ENCODE data around the gene FLRT2.
A peak's percentile ranks its signal among the peaks of the same experiment; 100 is the strongest.

Gene FLRT2, protein sequence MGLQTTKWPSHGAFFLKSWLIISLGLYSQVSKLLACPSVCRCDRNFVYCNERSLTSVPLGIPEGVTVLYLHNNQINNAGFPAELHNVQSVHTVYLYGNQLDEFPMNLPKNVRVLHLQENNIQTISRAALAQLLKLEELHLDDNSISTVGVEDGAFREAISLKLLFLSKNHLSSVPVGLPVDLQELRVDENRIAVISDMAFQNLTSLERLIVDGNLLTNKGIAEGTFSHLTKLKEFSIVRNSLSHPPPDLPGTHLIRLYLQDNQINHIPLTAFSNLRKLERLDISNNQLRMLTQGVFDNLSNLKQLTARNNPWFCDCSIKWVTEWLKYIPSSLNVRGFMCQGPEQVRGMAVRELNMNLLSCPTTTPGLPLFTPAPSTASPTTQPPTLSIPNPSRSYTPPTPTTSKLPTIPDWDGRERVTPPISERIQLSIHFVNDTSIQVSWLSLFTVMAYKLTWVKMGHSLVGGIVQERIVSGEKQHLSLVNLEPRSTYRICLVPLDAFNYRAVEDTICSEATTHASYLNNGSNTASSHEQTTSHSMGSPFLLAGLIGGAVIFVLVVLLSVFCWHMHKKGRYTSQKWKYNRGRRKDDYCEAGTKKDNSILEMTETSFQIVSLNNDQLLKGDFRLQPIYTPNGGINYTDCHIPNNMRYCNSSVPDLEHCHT

DNA sequence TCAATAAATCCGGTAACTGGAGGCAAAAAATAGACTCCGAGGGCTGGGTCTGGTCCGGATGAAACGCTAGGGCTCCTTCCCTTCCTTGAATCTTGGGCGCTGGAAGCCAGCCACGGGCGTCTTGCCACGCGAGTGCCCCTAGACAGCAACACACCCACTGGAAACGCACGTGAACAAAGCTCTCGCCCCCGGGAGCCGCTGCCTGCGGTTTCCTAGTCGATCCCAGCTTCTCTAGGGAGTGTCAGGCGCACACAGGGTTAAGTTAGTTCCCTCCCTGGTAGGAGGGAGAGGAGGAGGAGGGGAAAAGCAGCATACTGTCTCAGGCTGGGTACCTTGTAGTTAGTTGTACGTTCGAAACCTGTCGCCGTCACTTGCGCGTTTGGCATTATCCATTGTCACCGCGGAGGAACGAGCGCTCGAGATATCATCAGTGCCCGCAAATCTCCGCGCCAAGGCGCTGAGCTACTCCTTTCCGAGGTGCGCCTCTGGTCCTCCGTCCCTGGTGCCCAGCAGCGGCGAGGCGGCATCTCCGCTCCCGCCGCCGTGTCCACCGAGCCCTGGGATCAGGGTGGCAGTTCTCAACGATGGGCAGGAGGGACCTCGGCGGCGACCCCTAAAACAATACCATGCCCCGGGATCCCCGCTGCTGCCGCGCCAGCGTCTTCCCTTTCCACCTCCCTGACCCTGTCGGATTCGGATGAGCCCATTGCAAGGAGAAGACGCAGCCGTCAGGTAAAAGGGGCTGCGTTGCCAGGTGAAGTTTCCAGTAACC lies at the start of gene FLRT2:
Gene FLRT2, plus strand, starts transcription at position 342 of the 772 bp plus-strand sequence. CDS start 91,371 bp downstream, outside the sequence.
- peak; percentile 55 for DNase-seq (ENCODE audit: low spot score)

DNA sequence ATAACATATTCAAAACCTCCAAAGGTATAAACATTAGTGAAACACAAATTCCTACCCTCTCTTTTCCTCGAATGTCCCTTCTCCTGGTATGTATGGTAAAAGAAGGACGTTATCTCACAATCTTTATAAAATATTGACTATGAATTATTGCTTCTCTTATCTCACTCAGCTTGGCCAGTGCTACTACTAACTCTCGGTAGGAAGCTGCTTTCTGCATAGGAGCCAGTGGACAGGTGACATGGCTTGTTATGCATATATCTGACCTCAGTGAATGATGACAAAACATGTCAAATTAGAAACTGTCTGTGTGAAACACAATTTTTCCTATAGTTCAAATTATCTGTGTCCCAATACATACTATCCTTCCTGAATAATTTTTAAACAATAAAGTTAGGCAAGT lies 48.5 kb upstream of the FLRT2 start:
- no peak for DNase-seq (ENCODE audit: low spot score)

DNA sequence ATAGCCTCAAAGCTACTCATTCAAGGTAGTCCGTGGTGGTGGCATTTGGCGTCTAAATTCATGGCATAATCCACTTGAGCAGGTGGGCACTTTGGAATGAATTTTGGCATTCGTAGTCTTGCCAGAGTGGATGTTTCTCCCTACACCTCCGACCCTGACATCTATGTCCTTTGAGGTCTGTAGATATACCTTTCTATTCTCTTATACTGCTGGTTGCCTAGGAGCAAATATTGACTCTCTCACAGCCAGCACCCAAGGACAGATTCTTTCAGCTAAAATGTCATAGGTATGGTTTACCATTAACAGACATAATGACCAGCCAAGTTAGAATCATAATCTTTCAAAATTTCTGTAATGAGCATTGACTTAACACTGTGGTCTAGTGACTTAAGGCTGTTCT lies 47.4 kb upstream of the FLRT2 start:
- no peak for DNase-seq (ENCODE audit: low spot score)

DNA sequence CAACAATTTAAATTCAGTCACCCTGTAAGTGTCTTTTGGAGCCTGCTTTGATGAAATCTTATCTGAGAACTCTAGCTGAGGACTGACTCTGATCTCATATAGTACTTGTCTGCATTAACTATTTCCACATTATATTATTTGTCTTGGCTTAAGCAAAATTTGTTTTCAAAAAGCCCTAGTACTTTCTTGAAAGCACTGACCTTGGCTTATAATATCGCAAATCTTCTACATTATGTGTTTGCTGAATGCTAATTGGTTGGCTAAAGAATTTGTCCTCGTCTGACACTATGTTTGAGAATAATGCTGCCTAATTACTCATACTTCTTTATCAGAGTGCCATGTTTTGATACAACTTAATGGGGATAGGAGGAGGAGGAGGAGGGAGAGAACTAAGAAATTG lies 46.9 kb upstream of the FLRT2 start:
- DNase-seq (ENCODE audit: low spot score) = no peak

DNA sequence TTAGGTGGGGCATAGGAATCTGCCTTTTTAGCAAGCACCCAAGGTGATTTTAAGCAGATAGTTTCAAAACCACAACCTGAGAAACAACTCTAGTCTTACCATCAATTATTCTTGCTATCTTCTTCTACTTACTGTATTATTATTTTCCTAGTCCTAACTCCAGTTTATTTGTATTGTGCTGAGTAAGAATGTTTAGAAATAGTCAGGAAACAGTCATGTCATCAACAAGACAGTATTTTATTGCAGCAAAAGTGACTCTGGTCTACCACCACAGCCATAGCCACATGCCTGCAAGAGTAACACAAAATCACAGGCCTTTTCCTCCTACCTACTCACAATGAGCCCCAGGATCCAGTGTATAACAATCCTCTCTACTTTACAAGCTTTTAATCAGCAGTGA lies 46.3 kb upstream of the FLRT2 start:
- no peak for DNase-seq (ENCODE audit: low spot score)

DNA sequence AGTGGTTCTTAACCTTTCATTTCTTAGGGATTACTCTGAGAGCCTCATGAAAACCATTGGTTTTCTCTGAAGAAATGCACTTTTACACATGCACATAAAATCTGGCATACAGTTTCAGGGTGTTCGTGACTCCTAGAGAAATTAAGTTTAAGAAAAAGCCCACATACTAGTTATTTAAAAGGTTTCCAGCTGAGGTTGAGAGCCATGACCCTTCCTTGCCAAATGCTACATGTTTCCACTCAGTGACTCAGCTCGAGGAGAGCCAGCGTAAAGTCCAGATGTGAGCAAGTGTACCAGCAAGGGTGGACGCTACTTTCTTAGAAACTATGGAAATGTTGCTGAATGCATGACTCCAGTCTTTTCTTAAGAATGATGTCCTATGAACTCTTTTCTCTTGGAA lies 42.7 kb upstream of the FLRT2 start:
- DNase-seq (ENCODE audit: low spot score) = no peak

DNA sequence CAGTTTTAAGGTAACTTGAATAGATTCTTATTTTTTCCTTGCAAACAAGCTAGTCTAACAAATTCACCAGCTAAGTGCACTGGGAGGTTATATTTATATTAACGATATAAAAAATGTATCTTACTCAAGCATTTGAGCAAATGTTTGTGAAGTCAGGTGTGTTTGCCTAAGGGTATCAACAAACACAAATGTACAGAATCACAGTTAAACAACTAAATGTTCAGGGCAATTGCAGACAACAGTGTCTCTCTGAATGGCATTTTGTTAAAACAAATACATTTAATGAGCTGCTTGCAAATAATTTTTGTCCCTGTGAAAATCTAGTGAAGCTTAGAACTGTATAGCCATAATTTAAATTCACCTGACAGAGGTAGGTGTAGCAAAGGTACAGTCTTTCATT lies 28.2 kb upstream of the FLRT2 start:
- DNase-seq (ENCODE audit: low spot score) = no peak

DNA sequence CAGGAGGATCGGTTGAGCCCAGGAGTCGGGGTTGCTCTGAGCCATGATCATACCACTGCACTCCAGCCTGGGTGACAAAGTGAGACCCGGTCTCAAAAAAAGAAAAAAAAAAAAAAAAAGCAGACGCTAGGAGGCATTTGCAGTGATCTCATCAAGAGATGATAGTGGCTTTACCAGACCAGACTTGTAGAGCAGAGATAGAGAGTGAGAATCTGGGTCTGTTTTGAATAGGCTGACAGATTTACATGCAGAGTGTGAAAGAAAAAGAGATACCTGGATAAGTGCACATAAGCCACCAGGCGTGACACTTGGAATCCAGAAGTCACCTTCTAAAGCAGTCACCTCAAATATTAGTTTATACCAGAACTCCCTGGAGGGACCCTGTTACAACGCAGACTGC lies 21.1 kb upstream of the FLRT2 start:
- no peak for DNase-seq (ENCODE audit: low spot score)

DNA sequence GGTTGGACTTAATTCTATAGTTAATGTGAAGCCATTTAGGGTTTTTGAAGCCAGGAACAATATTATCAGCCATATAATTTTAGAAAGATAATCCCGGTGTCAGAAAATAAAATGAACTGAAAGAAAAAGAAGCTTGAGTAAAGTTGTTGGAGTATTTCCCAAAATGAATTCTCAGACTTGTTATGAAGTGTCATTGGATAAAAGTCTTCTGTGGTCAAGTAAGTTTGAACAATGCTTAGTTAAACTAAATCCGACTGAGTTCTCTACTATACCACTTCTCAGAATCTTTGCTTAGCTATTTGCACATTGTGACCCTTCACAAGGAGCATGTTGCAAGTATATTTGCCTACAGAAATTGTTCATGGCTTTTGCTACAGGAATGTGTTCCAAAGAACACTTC lies 17.5 kb upstream of the FLRT2 start:
- DNase-seq (ENCODE audit: low spot score) = no peak

DNA sequence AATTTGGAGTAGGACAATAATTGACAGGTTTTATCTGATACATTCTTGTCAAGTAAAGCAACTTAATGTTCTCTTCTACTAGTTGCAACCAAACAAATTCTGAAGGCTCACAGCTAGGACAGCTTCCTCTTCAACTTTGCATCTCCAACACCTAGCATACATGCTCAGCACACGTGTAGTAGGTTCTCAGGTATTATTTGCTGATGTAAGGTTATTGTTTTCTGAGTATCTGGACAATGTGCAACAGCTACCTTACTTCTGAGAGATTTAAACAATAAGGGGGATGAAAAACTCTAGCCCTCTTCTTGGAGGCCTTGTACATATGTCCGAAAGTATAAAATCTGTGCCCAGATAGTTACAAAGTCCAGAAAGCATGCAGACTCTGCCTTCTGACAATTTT lies 15.5 kb upstream of the FLRT2 start:
- no peak for DNase-seq (ENCODE audit: low spot score)

DNA sequence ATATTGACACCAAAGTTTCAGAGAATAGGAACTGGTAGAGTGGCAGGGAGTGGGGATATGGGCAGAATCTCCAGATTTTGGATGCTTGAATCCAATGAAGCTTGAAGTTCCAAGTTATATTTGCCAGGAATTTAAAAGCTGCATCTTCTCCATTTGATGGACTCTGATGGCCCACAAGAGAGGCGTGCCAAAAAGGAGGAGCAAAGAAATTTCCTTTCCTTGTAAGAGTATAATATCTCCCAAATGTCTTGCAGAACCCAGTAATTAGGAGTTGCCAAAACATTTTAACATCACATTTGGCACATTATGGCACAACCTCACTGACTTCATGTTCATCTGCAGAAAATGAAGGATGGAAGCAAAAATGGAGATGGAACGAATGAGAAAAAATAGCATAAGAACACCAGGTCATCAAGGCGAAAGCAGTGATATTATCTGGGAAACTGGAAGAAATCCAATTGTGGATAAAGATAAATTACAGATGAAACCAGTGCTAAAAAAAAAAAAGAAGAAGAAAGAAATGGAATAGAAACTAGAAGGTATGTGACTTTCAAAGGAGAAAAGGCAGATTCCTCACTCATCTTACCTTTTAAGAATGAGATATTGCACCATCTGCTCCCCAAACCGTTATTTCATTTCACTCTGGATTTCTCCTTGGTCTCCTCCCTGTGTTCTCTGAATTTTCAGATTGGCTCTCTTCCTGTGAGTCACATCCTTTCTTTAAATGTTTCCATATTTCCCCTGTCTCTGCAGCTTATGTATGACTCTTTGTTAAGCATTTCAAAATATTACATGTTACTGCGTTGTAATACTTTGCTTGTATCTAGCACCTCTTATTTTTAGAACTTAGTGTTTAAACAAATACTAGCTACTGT lies 13.5 kb upstream of the FLRT2 start:
- DNase-seq (ENCODE audit: low spot score) = no peak

DNA sequence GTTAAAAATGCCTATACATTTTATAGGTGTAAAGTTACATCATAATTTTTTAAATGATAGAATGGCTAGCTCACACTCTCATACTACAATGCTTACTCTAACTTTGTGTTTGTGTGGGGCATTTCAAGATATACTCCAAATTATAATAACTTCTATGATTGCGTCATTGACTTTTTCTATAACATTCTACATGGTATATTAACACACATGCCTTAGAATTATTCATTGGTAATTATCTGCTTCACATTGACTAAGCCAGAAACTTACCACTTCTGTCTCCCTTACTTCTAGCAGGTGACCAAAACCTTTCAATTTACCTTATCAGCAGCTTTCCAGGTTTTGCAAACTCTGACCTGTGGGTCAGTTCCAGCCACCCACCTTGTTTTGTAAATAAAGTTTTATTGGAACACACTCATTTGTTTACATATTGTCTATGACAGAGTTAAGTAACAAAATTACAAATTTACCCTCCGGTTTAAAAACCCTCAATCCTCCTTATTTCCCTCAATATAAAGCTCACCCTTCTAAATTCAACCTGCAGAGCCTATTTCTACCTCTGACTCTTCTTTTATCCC lies 12.7 kb upstream of the FLRT2 start:
- no peak for DNase-seq (ENCODE audit: low spot score)

DNA sequence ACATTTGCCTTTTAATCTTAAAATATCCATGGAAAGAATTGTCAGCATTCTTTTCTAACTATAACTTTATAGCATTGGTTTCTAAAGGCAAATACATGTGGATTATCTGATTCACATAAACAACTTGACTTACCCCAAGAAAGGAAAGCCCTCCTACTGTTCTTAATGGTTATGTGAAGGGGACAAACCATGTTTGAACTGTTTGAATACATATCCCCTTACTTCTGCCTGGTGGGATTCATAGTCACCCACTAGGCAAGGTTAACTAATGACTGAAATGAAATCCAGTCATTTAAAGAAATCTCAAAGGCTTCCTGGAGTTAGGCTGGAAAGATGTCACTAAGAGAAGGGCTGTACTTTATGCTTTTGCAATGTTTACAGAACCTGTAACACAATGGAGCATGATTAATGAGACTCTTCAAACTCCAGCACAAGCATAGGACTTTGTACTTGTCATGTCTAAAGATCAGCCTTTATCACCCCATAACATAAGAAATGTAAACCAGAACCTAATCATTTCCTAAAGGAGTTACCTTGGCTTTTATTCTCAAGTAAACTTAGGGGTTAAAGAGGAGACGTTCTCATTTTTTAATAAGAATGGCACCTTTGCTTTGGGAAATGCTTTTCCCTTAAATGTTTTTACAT lies 10.2 kb upstream of the FLRT2 start:
- DNase-seq (ENCODE audit: low spot score) = no peak

DNA sequence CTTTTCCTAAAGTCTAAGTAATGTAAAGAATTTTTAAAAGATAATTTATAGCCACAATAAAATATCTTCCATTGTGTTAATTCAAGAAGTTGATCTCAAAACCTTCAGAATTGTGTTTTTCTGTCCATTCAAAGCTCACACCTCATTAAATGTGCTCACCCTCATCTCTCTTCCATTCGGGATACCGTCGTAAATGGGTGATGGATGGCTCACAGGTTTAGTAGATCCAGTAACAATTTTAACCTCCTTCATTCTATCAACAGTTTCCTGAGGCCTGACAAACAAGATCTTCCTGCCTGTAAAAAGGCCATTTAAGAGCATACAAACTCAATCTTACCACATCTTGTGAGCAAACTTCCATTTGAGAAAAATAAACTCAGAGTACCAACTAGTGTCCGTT lies 9.4 kb upstream of the FLRT2 start:
- DNase-seq (ENCODE audit: low spot score) = no peak

DNA sequence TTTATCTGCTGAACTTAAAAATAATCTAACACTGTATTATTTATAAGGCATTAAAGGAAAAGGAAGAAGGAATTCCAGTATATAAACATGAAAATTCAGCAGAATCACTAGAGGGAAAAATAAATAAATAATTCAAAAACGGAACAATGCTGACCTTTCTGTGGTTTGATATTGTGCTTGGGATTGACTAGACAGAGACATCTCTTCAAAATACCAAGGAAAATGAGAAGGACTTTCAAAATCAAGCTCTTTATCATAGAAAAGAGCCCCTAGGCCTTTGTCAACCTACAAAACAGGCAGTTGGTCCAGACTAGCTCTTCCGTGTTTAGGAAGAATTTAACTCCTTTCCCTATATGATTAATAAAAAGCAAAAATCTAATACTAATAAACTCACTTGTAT lies 6.3 kb upstream of the FLRT2 start:
- DNase-seq (ENCODE audit: low spot score) = no peak

DNA sequence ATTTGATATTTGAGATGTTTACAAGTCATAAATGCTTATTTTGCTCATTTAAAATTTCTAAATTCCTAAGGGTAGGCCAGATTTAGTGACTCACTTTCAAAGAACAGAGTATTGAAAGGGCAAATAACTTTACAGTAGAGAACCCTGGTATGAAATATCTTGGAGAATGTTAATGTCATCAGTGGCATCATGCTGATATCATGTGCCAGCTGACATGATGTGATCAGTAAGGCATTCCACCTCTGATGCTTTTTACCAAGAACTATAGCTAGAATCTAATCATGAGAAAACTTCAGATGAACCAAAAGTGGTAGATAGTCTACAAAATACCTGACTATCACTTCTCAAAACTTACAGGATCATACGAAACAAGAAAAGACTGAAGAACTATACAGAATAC lies 2.9 kb upstream of the FLRT2 start:
- DNase-seq (ENCODE audit: low spot score) = no peak

DNA sequence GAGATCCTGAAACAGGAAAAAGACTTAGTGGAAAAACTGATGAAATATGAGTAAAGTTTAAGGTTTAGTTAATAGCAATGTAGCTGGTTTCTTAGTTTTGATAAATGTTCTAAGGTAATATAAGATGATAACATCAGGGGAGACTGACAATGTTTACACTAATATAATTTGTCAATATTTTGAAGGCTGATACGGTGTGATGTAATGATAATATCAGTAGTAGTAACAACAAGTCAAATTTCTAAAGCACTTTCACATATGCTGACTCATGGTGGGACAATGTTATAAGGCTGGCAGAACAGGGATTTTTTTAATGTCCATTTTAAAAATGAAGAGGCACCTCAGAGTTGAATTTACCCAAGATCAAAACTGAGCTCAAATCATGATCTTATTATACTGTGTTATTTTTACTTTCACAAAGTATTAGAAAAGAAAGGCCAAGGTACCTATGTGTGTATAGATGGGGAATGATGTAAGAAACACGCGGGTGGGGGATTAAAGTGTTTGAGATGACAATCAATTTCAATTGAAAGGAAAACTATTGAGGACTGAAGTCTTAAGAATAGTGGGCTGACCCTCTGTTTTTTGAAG lies 2.4 kb upstream of the FLRT2 start:
- DNase-seq (ENCODE audit: low spot score) = no peak

DNA sequence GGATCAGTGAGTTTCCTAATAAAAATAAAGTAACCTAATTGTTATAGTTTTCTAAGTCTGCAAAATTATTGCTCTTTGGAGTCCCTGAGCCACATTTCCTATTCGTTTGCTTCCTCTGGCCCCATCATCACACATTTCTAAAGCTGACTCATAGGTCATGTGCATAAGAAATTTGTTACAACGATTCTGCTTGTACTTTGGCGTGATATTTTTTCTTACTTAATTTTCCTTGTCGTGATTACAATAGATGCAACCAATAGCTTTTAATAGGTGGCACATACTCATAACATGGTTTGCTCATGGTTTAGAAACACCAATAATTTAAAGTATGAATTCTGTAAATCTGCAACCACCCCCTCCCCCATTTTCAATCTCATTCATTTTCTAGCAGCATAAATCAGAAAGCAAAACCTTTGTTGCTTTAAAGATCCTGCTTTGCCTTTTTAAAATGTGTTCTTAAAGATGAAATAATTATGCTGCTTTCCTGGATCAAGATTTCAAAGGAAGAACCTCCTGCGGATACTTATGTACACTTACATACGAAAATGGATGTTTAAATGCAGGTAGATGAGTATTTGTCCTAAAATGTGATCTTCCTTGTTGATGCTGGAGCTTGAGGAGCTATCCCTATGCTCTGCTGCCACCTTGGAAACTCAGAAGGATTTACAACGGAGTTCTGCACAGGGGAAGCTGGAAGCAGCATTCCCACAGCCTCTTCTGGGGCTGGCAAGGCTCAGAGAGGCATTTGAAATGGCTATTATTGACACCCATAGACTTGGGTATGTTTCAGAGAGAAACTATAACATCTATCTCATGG lies 1.7 kb upstream of the FLRT2 start:
- DNase-seq (ENCODE audit: low spot score) = peak; percentile 58

DNA sequence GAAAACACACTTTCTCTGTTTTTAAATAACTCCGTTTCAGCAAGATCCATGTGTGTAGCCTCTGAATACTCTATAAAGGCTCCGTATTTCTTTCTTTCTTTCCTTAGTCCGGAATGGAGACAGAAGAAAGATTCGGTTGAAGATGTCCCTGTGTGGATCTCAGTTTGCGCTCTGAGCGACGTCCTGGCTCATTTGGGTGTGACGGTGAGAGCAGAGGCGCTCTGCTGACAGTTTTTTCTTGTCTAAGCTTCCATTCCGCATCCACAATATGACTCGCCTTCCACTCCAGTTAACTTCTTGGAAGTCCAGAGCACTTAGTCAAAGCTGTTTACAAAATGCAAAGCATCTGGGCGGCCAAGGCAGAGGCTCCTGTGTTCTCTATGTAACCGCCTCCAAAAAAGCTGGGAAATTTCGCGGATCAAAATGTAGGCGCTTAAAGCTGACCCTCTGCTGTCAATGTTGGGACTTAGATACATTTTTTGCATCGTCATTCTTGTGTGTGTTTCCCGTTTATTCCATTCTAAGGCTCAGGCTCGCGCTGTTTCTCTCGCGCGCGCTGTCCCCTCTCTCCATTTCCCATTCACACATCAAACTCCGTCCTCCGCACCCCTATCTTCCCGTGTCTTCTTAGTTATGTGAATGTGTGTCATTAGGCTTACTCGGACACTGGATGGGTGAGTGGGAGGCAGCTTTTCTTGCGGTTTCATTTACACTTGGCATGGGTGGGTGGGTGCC lies 880 bp upstream of the FLRT2 start:
- DNase-seq (ENCODE audit: low spot score) = peak; percentile 46

Data from ecto neural progenitor cell (in vitro differentiated cells).